ENCODE measurements around the gene SMARCA4. TPM values are rescaled to one million over a fixed set of nuclear protein-coding genes. Genes with fewer than 3 reads are reported as not detected.
"Not testable (repeated sequence)": the region's sequence is repeated elsewhere in the genome, so short reads cannot be mapped to it uniquely, and the experiment has no call there.

SMARCA4 gene
- total RNA-seq, 1 donor from 2014 or later = 95.6 TPM

DNA sequence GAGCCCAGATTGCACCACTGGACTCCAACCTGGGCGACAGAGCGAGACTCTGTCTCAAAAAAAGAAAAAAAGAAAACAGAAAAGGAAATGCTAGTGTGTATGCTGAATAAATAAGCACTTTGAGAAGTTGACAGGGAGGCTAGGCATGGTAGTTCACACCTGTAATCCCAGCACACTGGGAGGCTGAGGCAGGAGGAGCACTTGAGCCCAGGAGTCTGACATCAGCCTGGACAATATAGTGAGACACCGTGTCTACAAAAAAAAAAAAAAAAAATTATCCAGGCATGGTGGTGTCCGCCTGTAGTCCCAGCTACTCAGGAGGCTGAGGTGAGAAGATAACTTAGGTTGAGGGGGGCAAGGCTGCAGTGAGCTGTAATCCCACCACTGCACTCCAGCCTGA, 109.3 kb downstream of the SMARCA4 start:
- Histone ChIP-seq H3K4me3 (no peak overlapping the region), H3K4me1 (no peaks in the 10 kb centered on the region), H3K9me3 (no peaks in the 10 kb centered on the region), H3K27ac (no peak overlapping the region), H3K36me3 (no peaks in the 10 kb centered on the region), H3K27me3 (no peaks in the 10 kb centered on the region)
- intact Hi-C loops (cut with DNase I) = no loop called here
- TF ChIP-seq, protein P1, sequence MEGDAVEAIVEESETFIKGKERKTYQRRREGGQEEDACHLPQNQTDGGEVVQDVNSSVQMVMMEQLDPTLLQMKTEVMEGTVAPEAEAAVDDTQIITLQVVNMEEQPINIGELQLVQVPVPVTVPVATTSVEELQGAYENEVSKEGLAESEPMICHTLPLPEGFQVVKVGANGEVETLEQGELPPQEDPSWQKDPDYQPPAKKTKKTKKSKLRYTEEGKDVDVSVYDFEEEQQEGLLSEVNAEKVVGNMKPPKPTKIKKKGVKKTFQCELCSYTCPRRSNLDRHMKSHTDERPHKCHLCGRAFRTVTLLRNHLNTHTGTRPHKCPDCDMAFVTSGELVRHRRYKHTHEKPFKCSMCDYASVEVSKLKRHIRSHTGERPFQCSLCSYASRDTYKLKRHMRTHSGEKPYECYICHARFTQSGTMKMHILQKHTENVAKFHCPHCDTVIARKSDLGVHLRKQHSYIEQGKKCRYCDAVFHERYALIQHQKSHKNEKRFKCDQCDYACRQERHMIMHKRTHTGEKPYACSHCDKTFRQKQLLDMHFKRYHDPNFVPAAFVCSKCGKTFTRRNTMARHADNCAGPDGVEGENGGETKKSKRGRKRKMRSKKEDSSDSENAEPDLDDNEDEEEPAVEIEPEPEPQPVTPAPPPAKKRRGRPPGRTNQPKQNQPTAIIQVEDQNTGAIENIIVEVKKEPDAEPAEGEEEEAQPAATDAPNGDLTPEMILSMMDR (IDR thresholded peaks at IDR 0.05) = no peak
- no peak for ATAC-seq
- DNase-seq = no peak

DNA sequence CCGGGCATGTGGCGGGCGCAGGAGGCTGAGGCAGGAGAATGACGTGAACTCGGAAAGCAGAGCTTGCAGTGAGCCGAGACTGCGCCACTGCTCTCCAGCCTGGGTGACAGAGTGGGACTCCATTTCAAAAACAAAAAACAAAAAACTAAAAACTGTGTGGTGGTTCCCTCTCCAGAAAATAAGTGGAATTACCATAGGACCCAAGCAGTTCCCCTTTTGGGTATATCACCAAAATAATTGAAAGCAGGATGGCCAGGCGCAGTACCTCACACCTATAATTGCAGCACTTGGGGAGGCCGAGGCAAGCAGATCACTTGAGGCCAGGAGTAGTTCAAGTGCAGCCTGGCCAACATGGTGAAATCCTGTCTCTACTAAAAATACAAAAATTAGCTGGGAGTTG, 112.7 kb downstream of the SMARCA4 start:
- H3K4me1 ChIP-seq = no peaks in the 10 kb centered on the region
- intact Hi-C loops (cut with DNase I) = no loop called here
- ATAC-seq (no peak), DNase-seq (no peak)
- H3K36me3 ChIP-seq = no peaks in the 10 kb centered on the region
- H3K4me3 ChIP-seq = no peak overlapping the region
- no peak overlapping the region for H3K27ac ChIP-seq
- no peaks in the 10 kb centered on the region for H3K9me3 ChIP-seq
- H3K27me3 ChIP-seq = no peaks in the 10 kb centered on the region
- TF ChIP-seq, protein P1 (IDR thresholded peaks at IDR 0.05) = no peak

DNA sequence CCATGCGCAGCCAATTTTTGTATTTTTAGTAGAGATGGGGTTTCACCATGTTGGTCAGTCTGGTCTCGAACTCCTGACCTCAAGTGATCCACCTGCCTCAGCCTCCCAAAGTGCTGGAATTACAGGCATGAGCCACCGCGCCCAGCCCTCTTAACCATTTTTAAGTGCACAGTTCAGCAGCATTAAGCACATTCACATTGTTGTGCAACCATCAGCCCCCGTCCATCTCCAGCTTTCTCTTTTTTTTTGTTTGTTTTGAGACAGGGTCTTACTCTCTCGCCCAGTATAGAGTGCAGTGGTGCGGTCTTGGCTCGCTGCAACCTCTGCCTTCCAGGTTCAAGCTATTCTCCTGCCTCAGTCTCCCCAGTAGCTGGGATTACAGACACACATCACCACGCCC, 116.0 kb downstream of the SMARCA4 start:
- intact Hi-C loops (cut with DNase I); H3K36me3 ChIP-seq; H3K4me1 ChIP-seq; H3K4me3 ChIP-seq; H3K9me3 ChIP-seq; H3K27ac ChIP-seq; DNase-seq; ATAC-seq; H3K27me3 ChIP-seq: not testable (repeated sequence)

DNA sequence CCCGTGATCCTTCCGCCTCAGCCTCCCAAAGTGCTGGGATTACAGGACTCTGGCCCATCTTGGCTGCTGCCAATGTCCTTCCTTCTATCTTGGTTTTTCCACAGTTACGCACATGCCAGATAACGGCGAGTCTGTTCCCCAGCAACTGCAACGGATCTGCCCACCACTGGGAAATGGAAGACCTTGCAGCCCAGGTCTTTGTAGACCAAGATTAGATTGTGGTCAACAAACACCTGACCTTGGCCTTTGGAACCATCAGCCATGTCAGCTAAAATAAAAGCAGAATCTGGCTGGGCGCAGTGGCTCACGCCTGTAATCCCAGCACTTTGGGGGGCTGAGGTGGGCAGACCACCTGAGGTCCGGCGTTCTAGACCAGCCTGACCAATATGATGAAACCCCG, 118.1 kb downstream of the SMARCA4 start:
- ATAC-seq = no peak
- no peak for DNase-seq
- Histone ChIP-seq H3K36me3 (no peaks in the 10 kb centered on the region), H3K9me3 (no peaks in the 10 kb centered on the region), H3K4me3 (no peak overlapping the region), H3K27me3 (no peaks in the 10 kb centered on the region), H3K4me1 (no peaks in the 10 kb centered on the region), H3K27ac (no peak overlapping the region)
- TF ChIP-seq, protein P1 (IDR thresholded peaks at IDR 0.05) = no peak
- intact Hi-C loops (cut with DNase I) = no loop called here

DNA sequence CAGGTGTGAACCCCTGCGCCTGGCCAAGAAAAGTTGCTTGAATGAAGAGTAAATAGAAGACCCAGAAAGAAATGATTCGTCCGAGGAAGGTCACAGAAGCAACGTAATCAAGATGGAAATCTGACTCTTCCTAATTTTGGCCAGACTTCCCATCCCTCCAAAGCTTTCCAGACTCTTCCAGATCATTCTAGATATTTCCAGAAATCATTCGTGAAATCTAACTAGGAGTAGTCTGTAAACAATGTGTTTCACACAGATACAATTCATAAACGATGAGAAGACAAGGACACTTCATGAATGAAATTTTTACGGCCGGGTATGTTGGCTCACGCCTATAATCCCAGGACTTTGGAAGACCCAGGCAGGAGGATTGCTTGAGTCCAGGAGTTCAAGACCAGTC, 119.2 kb downstream of the SMARCA4 start:
- intact Hi-C loops (cut with DNase I) = no loop called here
- H3K4me1 ChIP-seq = peaks cover 4% of the 10 kb centered on the region

DNA sequence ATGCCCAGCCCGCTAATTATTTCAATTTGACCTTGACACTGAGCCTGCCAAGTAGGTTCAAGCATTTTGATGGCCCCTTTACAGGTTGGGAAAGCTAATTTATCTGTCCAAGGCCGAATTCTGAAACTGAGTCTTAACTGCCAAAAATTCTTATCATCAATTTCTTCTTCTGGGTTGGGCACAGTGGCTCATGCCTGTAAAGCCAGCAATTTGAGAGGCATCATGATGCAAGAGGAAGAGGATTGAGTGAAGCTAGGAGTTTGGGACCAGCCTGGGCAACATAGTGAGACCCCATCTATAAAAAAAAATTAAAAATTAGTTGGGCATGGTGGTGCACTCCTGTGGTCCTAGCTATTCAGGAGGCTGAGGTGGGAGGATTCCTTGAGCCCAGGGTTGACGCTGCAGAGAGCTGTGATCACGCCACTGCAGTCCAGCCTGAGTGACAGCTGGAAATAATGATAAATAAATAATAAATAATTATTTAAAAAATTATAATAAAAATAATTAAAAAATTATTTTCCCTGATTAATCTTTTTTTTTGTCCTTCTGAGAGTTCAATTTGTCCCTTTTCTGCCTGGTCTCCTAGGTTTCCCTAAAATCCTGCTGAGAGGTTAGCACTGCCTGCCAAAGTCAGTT, 127.2 kb downstream of the SMARCA4 start:
- DNase-seq = no peak
- H3K4me3 ChIP-seq = peak overlapping the region; percentile 76
- H3K27ac ChIP-seq = peak overlapping the region; percentile 98
- ATAC-seq = no peak
- no peaks in the 10 kb centered on the region for H3K36me3 ChIP-seq
- intact Hi-C loops (cut with DNase I) = no loop called here
- TF ChIP-seq, protein P1 (IDR thresholded peaks at IDR 0.05) = no peak
- peaks cover 52% of the 10 kb centered on the region for H3K4me1 ChIP-seq
- no peaks in the 10 kb centered on the region for H3K9me3 ChIP-seq
- no peaks in the 10 kb centered on the region for H3K27me3 ChIP-seq

More for the DNA sequence above, 119.2 kb downstream of the SMARCA4 start:
- H3K9me3 ChIP-seq = no peaks in the 10 kb centered on the region
- DNase-seq = no peak
- no peaks in the 10 kb centered on the region for H3K36me3 ChIP-seq
- TF ChIP-seq, protein P1 (IDR thresholded peaks at IDR 0.05) = no peak
- H3K27me3 ChIP-seq = no peaks in the 10 kb centered on the region
- H3K27ac ChIP-seq = no peak overlapping the region
- ATAC-seq = no peak
- H3K4me3 ChIP-seq = no peak overlapping the region
